ENCODE data around the gene CFAP92.

DNA sequence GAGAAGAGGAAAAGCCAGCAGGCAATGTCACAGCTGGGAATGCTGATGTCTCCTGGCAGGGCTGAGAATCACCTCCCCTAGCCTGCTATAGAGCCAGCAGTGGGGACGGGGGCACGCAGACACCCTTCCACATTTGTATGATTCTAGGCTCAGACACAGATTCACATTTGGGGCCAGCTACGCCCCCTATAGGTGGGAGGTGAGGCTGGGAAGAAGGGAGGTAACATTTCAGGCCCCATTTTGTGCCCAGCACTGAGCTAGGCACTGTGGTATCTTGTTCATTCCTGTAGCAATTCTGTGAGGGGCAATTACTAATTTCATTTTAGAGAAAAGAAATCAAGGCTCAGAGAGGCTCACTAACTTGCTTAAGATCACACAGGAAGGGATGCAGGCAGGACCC is 130.3 kb downstream of the CFAP92 start:
- TF ChIP-seq, protein P1, sequence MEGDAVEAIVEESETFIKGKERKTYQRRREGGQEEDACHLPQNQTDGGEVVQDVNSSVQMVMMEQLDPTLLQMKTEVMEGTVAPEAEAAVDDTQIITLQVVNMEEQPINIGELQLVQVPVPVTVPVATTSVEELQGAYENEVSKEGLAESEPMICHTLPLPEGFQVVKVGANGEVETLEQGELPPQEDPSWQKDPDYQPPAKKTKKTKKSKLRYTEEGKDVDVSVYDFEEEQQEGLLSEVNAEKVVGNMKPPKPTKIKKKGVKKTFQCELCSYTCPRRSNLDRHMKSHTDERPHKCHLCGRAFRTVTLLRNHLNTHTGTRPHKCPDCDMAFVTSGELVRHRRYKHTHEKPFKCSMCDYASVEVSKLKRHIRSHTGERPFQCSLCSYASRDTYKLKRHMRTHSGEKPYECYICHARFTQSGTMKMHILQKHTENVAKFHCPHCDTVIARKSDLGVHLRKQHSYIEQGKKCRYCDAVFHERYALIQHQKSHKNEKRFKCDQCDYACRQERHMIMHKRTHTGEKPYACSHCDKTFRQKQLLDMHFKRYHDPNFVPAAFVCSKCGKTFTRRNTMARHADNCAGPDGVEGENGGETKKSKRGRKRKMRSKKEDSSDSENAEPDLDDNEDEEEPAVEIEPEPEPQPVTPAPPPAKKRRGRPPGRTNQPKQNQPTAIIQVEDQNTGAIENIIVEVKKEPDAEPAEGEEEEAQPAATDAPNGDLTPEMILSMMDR (IDR thresholded peaks at IDR 0.05 in 8 of 11, conservative IDR thresholded peaks at IDR 0.05 in 3 of 11), result peak in 1 of 11 experiments; percentile 5
- no peak for TF ChIP-seq POLR2A (IDR thresholded peaks at IDR 0.05)
- TF ChIP-seq POLR2AphosphoS5 (IDR thresholded peaks at IDR 0.05), result no peak

All from spleen (tissue), 7 donors.